HCT116 (cell line): Measurements from ENCODE around the gene LMLN. TPM values are rescaled to one million over a fixed set of nuclear protein-coding genes. Genes with fewer than 3 reads are reported as not detected.

Experiments used
- ATAC-seq: fragments of 200-7000 bp; cut with Tn5 transposase; 2 replicates; pipeline ENCODE4 v1.9.1; 2020; ENCODE audit warnings: mild to moderate bottlenecking, moderate library complexity
- BruUV-seq: library from RNA; stranded (reverse); fragments of 400-500 nt; replicated peaks from 2 replicates; lab custom pipeline; 2021; lab: Mats Ljungman, UMichigan
- CTCF ChIA-PET: fragments of 300-600 bp; sonication (Branson Sonifier 250); formaldehyde crosslinking; loops from one replicate; lab custom pipeline; 2021; ENCODE audit warnings: antibody characterized with exemption; lab: Charles Lee
- POLR2A ChIA-PET: fragments of 300-600, 350-600 bp; sonication (Branson Sonifier 250); formaldehyde crosslinking; loops from one replicate; lab custom pipeline; 2021; ENCODE audit warnings: antibody characterized with exemption; lab: Charles Lee
- RAD21 ChIA-PET, 2 experiments: fragments of 300-600 bp; sonication (Branson Sonifier 250); formaldehyde crosslinking; loops; one replicate each; lab custom pipeline; 2023; ENCODE audit warnings: low total read pairs in 2 of 2; ENCODE audit not compliant: uncharacterized antibody in 2 of 2, unreplicated experiment in 2 of 2, low non-redundant PET in 1 of 2; lab: Charles Lee
- DNase-seq: peaks from one replicate; pipeline ENCODE4 v3.0.0-alpha.2; 2010; ENCODE audit warnings: low read depth, low spot score
- H2AFZ ChIP-seq: fragments of 200-600 bp; shearing (Covaris generic), sonication (generic); 2 replicates; pipeline ENCODE4 v1.6.1; 2017; ENCODE audit warnings: low read depth, mixed run types, mixed read lengths, antibody characterized with exemption, low read length; ENCODE audit not compliant: poor library complexity, severe bottlenecking
- H3K27ac ChIP-seq: 2 replicates; pipeline ENCODE4 v1.5.1; 2012; ENCODE audit warnings: low read depth, low read length
- H3K27me3 ChIP-seq: fragments of 200-600 bp; sonication (generic); 2 replicates; pipeline ENCODE4 v1.6.1; 2016; ENCODE audit warnings: mixed run types, low read length, mixed read lengths; ENCODE audit not compliant: insufficient read depth
- H3K36me3 ChIP-seq, 2 experiments: fragments of 200-500 bp in 1 of 2; fragments of 200-600 bp in 1 of 2; sonication (Bioruptor generic) in 1 of 2; sonication (generic) in 1 of 2; 2 replicates each; pipeline versions ENCODE4 v1.5.1 to v1.6.1; 2014 to 2016; ENCODE audit warnings: low read length in 2 of 2, inconsistent platforms in 1 of 2, mixed read lengths in 1 of 2, mixed run types in 1 of 2; ENCODE audit not compliant: insufficient read depth in 2 of 2, control insufficient read depth in 1 of 2
- H3K4me1 ChIP-seq, 2 experiments: fragments of 200-600 bp in 1 of 2; sonication (generic) in 1 of 2; 2 replicates each; pipeline versions ENCODE4 v1.5.1 to v1.6.1; 2012 to 2017; ENCODE audit warnings: low read length in 2 of 2, inconsistent platforms in 1 of 2, mild to moderate bottlenecking in 1 of 2, mixed read lengths in 1 of 2, mixed run types in 1 of 2, moderate library complexity in 1 of 2; ENCODE audit not compliant: insufficient read depth in 2 of 2, control insufficient read depth in 1 of 2
- H3K4me2 ChIP-seq: fragments of 200-600 bp; sonication (generic); 2 replicates; pipeline ENCODE4 v1.6.1; 2017; ENCODE audit warnings: mixed run types, low read length, mixed read lengths
- H3K4me3 ChIP-seq, 2 experiments: fragments of 200-600 bp in 1 of 2; sonication (generic) in 1 of 2; replicated peaks in 1 of 2; 2 replicates each; pipeline ENCODE4 v1.5.1; 2011 to 2016; ENCODE audit warnings: low read length in 2 of 2, control low read depth in 1 of 2, low read depth in 1 of 2, mild to moderate bottlenecking in 1 of 2, mixed read lengths in 1 of 2, mixed run types in 1 of 2
- H3K79me2 ChIP-seq: fragments of 200-600 bp; sonication (generic); 2 replicates; pipeline ENCODE4 v1.6.1; 2017; ENCODE audit warnings: mild to moderate bottlenecking, mixed run types, low read length, moderate library complexity, mixed read lengths; ENCODE audit not compliant: insufficient read depth
- H3K9ac ChIP-seq: fragments of 200-600 bp; sonication (generic); 2 replicates; pipeline ENCODE4 v1.6.1; 2016; ENCODE audit warnings: low read length, mixed read lengths
- H3K9me2 ChIP-seq: fragments of 200-600 bp; sonication (generic), shearing (Covaris generic); 2 replicates; pipeline ENCODE4 v1.6.1; 2017; ENCODE audit warnings: mixed run types, mild to moderate bottlenecking, moderate library complexity; ENCODE audit not compliant: insufficient read depth
- H3K9me3 ChIP-seq, 2 experiments: fragments of 200-500 bp in 1 of 2; fragments of 200-600 bp in 1 of 2; sonication (Bioruptor generic) in 1 of 2; sonication (generic) in 1 of 2; 2 replicates each; pipeline ENCODE4 v1.6.1; 2014 to 2017; ENCODE audit warnings: low read length in 2 of 2, mixed read lengths in 2 of 2, inconsistent platforms in 1 of 2, low read depth in 1 of 2, mild to moderate bottlenecking in 1 of 2, mixed run types in 1 of 2, moderate library complexity in 1 of 2; ENCODE audit not compliant: control insufficient read depth in 1 of 2, insufficient read depth in 1 of 2
- H4K20me1 ChIP-seq: fragments of 200-600 bp; sonication (generic), shearing (Covaris generic); 2 replicates; pipeline ENCODE4 v1.6.1; 2017; ENCODE audit warnings: mixed run types, mild to moderate bottlenecking, moderate library complexity; ENCODE audit not compliant: insufficient read depth
- CBX3 ChIP-seq: IDR thresholded peaks from 2 replicates; pipeline ENCODE4 v1.6.1; 2012; ENCODE audit warnings: low read depth
- EGR1 ChIP-seq: IDR thresholded peaks from 2 replicates; pipeline ENCODE4 v1.6.1; 2012; ENCODE audit warnings: low read depth
- ELF1 ChIP-seq: IDR thresholded peaks from 2 replicates; pipeline ENCODE4 v1.6.1; 2012; ENCODE audit warnings: low read depth, borderline replicate concordance
- EZH2phosphoT487 ChIP-seq: fragments of 200-600 bp; IDR thresholded peaks from 2 replicates; pipeline ENCODE4 v1.6.1; 2018; ENCODE audit warnings: antibody characterized with exemption, borderline replicate concordance
- FOSL1 ChIP-seq: IDR thresholded peaks from 2 replicates; pipeline ENCODE4 v1.6.1; 2012; ENCODE audit warnings: low read depth
- JUND ChIP-seq: IDR thresholded peaks from 2 replicates; pipeline ENCODE4 v1.6.1; 2012
- POLR2A ChIP-seq: IDR thresholded peaks from 2 replicates; pipeline ENCODE4 v1.7.0; 2011; ENCODE audit warnings: borderline replicate concordance; ENCODE audit not compliant: insufficient read depth, insufficient read length; ENCODE audit errors: extremely low read depth
- POLR2AphosphoS5 ChIP-seq: IDR thresholded peaks from 2 replicates; pipeline ENCODE4 v1.6.1; 2011; ENCODE audit warnings: mild to moderate bottlenecking, low read depth, low read length, moderate library complexity
- RAD21 ChIP-seq: IDR thresholded peaks from 2 replicates; pipeline ENCODE4 v1.6.1; 2012; ENCODE audit warnings: low read depth, mild to moderate bottlenecking
- SIN3A ChIP-seq: IDR thresholded peaks from 2 replicates; pipeline ENCODE4 v1.6.1; 2012; ENCODE audit warnings: low read depth
- SP1 ChIP-seq: IDR thresholded peaks from 2 replicates; pipeline ENCODE4 v1.6.1; 2012; ENCODE audit warnings: low read depth
- SRF ChIP-seq: IDR thresholded peaks from 2 replicates; pipeline ENCODE4 v1.6.1; 2012; ENCODE audit warnings: low read depth
- TCF7L2 ChIP-seq: IDR thresholded peaks from 2 replicates; pipeline ENCODE4 v1.7.0; 2011; ENCODE audit warnings: borderline replicate concordance, inconsistent platforms; ENCODE audit not compliant: insufficient read depth, insufficient read length; ENCODE audit errors: extremely low read depth
- YY1 ChIP-seq: IDR thresholded peaks from 2 replicates; pipeline ENCODE4 v1.6.1; 2011; ENCODE audit warnings: low read length, low read depth, moderate library complexity, mild to moderate bottlenecking; ENCODE audit not compliant: insufficient replicate concordance; ENCODE audit errors: extremely low read depth
- intact Hi-C: fragments of 100-400 bp; cut with micrococcal nuclease; formaldehyde crosslinking; loops from 2 replicates; pipeline ENCODE4 v1.10.0; 2022
- total RNA-seq: library from RNA; stranded (reverse); gene quantifications from one replicate; pipeline ENCODE4 v1.2.1, GENCODE V29; 2021; ENCODE audit not compliant: unreplicated experiment
- TF ChIP-seq, protein P1 (sequence below), 3 experiments: fragments of 200-600 bp in 1 of 3; sonication (generic) in 1 of 3; IDR thresholded peaks in 2 of 3; conservative IDR thresholded peaks in 1 of 3; 2 replicates each; pipeline ENCODE4 v1.5.1; 2012 to 2017; ENCODE audit warnings: low read depth in 2 of 3, low read length in 2 of 3, antibody characterized with exemption in 1 of 3, borderline replicate concordance in 1 of 3, control low read depth in 1 of 3, mild to moderate bottlenecking in 1 of 3, mixed read lengths in 1 of 3, mixed run types in 1 of 3, moderate library complexity in 1 of 3; ENCODE audit not compliant: insufficient read depth in 1 of 3
- TF ChIP-seq, protein P2 (sequence below): IDR thresholded peaks from 2 replicates; pipeline ENCODE4 v1.6.1; 2012; ENCODE audit warnings: low read depth
- TF ChIP-seq, protein P3 (sequence below): IDR thresholded peaks from 2 replicates; pipeline ENCODE4 v1.6.1; 2012
- TF ChIP-seq, protein P4 (sequence below): IDR thresholded peaks from 2 replicates; pipeline ENCODE4 v1.6.1; 2011; ENCODE audit warnings: mild to moderate bottlenecking, low read length, moderate library complexity; ENCODE audit not compliant: insufficient replicate concordance; ENCODE audit errors: extremely low read depth
- TF ChIP-seq, protein P5 (sequence below): IDR thresholded peaks from 2 replicates; pipeline ENCODE4 v1.6.1; 2012

LMLN gene
- total RNA-seq, 1 experiment from 2014 or later: 7.2 TPM

DNA sequence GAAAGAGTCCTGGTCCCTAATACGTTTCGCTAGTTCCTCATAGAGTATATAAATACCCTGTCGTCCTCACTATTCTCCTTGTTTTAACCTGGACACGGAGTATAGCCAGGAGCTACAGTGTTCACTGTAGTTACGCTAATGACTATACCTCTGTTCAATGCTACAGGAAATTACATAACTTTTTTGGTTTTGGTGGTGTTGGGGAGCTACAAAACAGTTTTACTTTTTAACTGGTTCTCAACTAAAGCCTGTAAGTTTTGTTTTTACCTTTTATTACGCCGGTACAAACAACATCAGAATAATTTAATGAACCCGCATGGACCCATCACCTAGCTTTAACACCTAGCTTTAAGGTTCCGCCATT, 1.5 kb downstream of the LMLN start:
- no peak for TF ChIP-seq SIN3A
- no peak for TF ChIP-seq TCF7L2
- no peak for TF ChIP-seq JUND
- TF ChIP-seq YY1: no peak
- TF ChIP-seq, protein P1, sequence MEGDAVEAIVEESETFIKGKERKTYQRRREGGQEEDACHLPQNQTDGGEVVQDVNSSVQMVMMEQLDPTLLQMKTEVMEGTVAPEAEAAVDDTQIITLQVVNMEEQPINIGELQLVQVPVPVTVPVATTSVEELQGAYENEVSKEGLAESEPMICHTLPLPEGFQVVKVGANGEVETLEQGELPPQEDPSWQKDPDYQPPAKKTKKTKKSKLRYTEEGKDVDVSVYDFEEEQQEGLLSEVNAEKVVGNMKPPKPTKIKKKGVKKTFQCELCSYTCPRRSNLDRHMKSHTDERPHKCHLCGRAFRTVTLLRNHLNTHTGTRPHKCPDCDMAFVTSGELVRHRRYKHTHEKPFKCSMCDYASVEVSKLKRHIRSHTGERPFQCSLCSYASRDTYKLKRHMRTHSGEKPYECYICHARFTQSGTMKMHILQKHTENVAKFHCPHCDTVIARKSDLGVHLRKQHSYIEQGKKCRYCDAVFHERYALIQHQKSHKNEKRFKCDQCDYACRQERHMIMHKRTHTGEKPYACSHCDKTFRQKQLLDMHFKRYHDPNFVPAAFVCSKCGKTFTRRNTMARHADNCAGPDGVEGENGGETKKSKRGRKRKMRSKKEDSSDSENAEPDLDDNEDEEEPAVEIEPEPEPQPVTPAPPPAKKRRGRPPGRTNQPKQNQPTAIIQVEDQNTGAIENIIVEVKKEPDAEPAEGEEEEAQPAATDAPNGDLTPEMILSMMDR (IDR thresholded peaks at IDR 0.05 in 2 of 3, conservative IDR thresholded peaks at IDR 0.05 in 1 of 3; ENCODE audit: borderline replicate concordance in 1 of 3, insufficient read depth in 1 of 3, low read depth in 2 of 3, low read length in 2 of 3): no peak
- TF ChIP-seq, protein P2, sequence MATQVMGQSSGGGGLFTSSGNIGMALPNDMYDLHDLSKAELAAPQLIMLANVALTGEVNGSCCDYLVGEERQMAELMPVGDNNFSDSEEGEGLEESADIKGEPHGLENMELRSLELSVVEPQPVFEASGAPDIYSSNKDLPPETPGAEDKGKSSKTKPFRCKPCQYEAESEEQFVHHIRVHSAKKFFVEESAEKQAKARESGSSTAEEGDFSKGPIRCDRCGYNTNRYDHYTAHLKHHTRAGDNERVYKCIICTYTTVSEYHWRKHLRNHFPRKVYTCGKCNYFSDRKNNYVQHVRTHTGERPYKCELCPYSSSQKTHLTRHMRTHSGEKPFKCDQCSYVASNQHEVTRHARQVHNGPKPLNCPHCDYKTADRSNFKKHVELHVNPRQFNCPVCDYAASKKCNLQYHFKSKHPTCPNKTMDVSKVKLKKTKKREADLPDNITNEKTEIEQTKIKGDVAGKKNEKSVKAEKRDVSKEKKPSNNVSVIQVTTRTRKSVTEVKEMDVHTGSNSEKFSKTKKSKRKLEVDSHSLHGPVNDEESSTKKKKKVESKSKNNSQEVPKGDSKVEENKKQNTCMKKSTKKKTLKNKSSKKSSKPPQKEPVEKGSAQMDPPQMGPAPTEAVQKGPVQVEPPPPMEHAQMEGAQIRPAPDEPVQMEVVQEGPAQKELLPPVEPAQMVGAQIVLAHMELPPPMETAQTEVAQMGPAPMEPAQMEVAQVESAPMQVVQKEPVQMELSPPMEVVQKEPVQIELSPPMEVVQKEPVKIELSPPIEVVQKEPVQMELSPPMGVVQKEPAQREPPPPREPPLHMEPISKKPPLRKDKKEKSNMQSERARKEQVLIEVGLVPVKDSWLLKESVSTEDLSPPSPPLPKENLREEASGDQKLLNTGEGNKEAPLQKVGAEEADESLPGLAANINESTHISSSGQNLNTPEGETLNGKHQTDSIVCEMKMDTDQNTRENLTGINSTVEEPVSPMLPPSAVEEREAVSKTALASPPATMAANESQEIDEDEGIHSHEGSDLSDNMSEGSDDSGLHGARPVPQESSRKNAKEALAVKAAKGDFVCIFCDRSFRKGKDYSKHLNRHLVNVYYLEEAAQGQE: no peak
- TF ChIP-seq CBX3: no peak
- TF ChIP-seq EZH2phosphoT487: no peak
- no peak for TF ChIP-seq POLR2A
- TF ChIP-seq ELF1: no peak
- no peak for TF ChIP-seq SRF
- TF ChIP-seq, protein P3, sequence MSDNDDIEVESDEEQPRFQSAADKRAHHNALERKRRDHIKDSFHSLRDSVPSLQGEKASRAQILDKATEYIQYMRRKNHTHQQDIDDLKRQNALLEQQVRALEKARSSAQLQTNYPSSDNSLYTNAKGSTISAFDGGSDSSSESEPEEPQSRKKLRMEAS: no peak
- no peak for TF ChIP-seq EGR1
- TF ChIP-seq, protein P4, sequence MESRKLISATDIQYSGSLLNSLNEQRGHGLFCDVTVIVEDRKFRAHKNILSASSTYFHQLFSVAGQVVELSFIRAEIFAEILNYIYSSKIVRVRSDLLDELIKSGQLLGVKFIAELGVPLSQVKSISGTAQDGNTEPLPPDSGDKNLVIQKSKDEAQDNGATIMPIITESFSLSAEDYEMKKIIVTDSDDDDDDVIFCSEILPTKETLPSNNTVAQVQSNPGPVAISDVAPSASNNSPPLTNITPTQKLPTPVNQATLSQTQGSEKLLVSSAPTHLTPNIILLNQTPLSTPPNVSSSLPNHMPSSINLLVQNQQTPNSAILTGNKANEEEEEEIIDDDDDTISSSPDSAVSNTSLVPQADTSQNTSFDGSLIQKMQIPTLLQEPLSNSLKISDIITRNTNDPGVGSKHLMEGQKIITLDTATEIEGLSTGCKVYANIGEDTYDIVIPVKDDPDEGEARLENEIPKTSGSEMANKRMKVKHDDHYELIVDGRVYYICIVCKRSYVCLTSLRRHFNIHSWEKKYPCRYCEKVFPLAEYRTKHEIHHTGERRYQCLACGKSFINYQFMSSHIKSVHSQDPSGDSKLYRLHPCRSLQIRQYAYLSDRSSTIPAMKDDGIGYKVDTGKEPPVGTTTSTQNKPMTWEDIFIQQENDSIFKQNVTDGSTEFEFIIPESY: no peak
- no peak for TF ChIP-seq RAD21
- TF ChIP-seq, protein P5, sequence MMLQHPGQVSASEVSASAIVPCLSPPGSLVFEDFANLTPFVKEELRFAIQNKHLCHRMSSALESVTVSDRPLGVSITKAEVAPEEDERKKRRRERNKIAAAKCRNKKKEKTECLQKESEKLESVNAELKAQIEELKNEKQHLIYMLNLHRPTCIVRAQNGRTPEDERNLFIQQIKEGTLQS: no peak
- no peak for TF ChIP-seq FOSL1
- TF ChIP-seq SP1: no peak
- no peak for TF ChIP-seq POLR2AphosphoS5
- peaks cover 0 to 2% of the 10 kb centered on the region in 2 experiments; a peak in 1 of 4 replicates for H3K9me3 ChIP-seq
- H3K27me3 ChIP-seq: no peaks in the 10 kb centered on the region
- DNase-seq: no peak
- 0 out of 2 replicates have a peak, but pooled peaks cover 3% of the 10 kb centered on the region for H4K20me1 ChIP-seq
- ATAC-seq: no peak
- intact Hi-C loops: loop anchor here (10.0 kb wide), 1 partner anchor 123 kb away; no protein-coding TSS in a partner anchor
- H3K9me2 ChIP-seq: no peaks in the 10 kb centered on the region
- peaks cover 13 to 31% of the 10 kb centered on the region in 2 experiments for H3K4me1 ChIP-seq
- H3K79me2 ChIP-seq: no peaks in the 10 kb centered on the region
- H3K27ac ChIP-seq: no peak overlapping the region
- BruUV-seq: no TSS peak
- H3K36me3 ChIP-seq: peaks cover 0 to 4% of the 10 kb centered on the region in 2 experiments; a peak in 2 of 4 replicates
- H3K4me2 ChIP-seq: peak overlapping the region; percentile 94; the same call in 1 of the 2 replicates
- POLR2A ChIA-PET: interaction anchor here (1.6 kb wide), 1 partner anchor 8 kb away, joined by 4 read pairs; no protein-coding TSS in a partner anchor
- H3K4me3 ChIP-seq: no peak overlapping the region
- RAD21 ChIA-PET: no interaction called here
- H2AFZ ChIP-seq: no peak overlapping the region
- CTCF ChIA-PET: no interaction called here
- H3K9ac ChIP-seq: no peak overlapping the region
